ENCODE results near the gene CABCOCO1.

The CABCOCO1 gene

GRCh38 chr10:61759751-61760150 lies 97.0 kb downstream of the CABCOCO1 start:
- DNase-seq = no peak

- peak; percentile 1 for DNase-seq
Observed at GRCh38 chr10:61760943-61761824, 98.5 kb downstream of the CABCOCO1 start.

GRCh38 chr10:61761825-61762217 lies 99.1 kb downstream of the CABCOCO1 start:
- DNase-seq = peak; percentile 1

- no peak for DNase-seq
Observed at GRCh38 chr10:61763778-61764177, 101.0 kb downstream of the CABCOCO1 start.

- no peak for DNase-seq
Observed at GRCh38 chr10:61764486-61764885, 101.8 kb downstream of the CABCOCO1 start.

GRCh38 chr10:61765176-61766087 lies 102.7 kb downstream of the CABCOCO1 start:
- DNase-seq = no peak

GRCh38 chr10:61766927-61767326 lies 104.2 kb downstream of the CABCOCO1 start:
- DNase-seq = no peak

GRCh38 chr10:61774031-61774430 lies 111.3 kb downstream of the CABCOCO1 start:
- DNase-seq = no peak

GRCh38 chr10:61775111-61775510 lies 112.4 kb downstream of the CABCOCO1 start:
- DNase-seq = no peak

GRCh38 chr10:61776615-61777266 lies 114.0 kb downstream of the CABCOCO1 start:
- DNase-seq = no peak

GRCh38 chr10:61778137-61778536 lies 115.4 kb downstream of the CABCOCO1 start:
- DNase-seq = no peak

- no peak for DNase-seq
Observed at GRCh38 chr10:61779276-61779675, 116.5 kb downstream of the CABCOCO1 start.

GRCh38 chr10:61779950-61780659 lies 117.4 kb downstream of the CABCOCO1 start:
- DNase-seq = no peak

GRCh38 chr10:61780732-61781131 lies 118.0 kb downstream of the CABCOCO1 start:
- DNase-seq = no peak

GRCh38 chr10:61781969-61782403 lies 119.3 kb downstream of the CABCOCO1 start:
- DNase-seq = no peak

GRCh38 chr10:61784354-61785133 lies 121.8 kb downstream of the CABCOCO1 start:
- no peak for DNase-seq

- DNase-seq = no peak
Observed at GRCh38 chr10:61785473-61786105, 122.9 kb downstream of the CABCOCO1 start.

- DNase-seq = no peak
Observed at GRCh38 chr10:61786728-61787127, 124.0 kb downstream of the CABCOCO1 start.

- no peak for DNase-seq
Observed at GRCh38 chr10:61787170-61787569, 124.4 kb downstream of the CABCOCO1 start.

- no peak for DNase-seq
Observed at GRCh38 chr10:61789031-61789430, 126.3 kb downstream of the CABCOCO1 start.

- DNase-seq = no peak
Observed at GRCh38 chr10:61791216-61791615, 128.5 kb downstream of the CABCOCO1 start.
